IMR-90 (cell line): ENCODE results near the gene TMEM163. TPM values are rescaled to one million over a fixed set of nuclear protein-coding genes. Genes with fewer than 3 reads are reported as not detected.

ENCODE experiments used
- ATAC-seq: fragments of 200-7000 bp; cut with Tn5 transposase; 2 replicates; pipeline ENCODE4 v1.9.1; 2020; ENCODE audit warnings: low read depth, mild to moderate bottlenecking, moderate library complexity
- BruUV-seq: library from RNA; stranded (reverse); fragments of 400-500 nt; replicated peaks from 2 replicates; lab custom pipeline; 2021; lab: Mats Ljungman, UMichigan
- CTCF ChIA-PET: fragments of 300-600 bp; formaldehyde crosslinking; extraction: SDS; loops from one replicate; lab custom pipeline; 2021; ENCODE audit warnings: antibody characterized with exemption; lab: Yijun Ruan, JAX
- POLR2A ChIA-PET: fragments of 300-600 bp; sonication (Branson Sonifier 250); formaldehyde crosslinking; loops from one replicate; lab custom pipeline; 2022; ENCODE audit warnings: antibody characterized with exemption; ENCODE audit not compliant: unreplicated experiment; lab: Charles Lee
- DNase-seq: peaks from one replicate; pipeline ENCODE4 v3.0.0; 2013
- H2AFZ ChIP-seq: replicated peaks from 2 replicates; pipeline ENCODE3; 2013; ENCODE audit warnings: low read length, mild to moderate bottlenecking; ENCODE audit not compliant: poor library complexity
- H2AK5ac ChIP-seq: 2 replicates; pipeline ENCODE4 v1.6.1; 2013; ENCODE audit warnings: low read depth, low read length, inconsistent platforms
- H2AK9ac ChIP-seq: replicated peaks from 2 replicates; pipeline ENCODE3; 2013; ENCODE audit warnings: mild to moderate bottlenecking, low read depth, low read length, moderate library complexity; ENCODE audit not compliant: poor library complexity
- H2BK120ac ChIP-seq: 2 replicates; pipeline ENCODE4 v1.6.1; 2013; ENCODE audit warnings: low read depth, low read length, inconsistent platforms
- H2BK15ac ChIP-seq: 3 replicates; pipeline ENCODE4 v1.6.1; 2013; ENCODE audit warnings: low read depth, low read length, inconsistent platforms
- H2BK20ac ChIP-seq: 2 replicates; pipeline ENCODE4 v1.6.1; 2013; ENCODE audit warnings: low read depth, mild to moderate bottlenecking, inconsistent platforms, low read length, moderate library complexity
- H2BK5ac ChIP-seq: 2 replicates; pipeline ENCODE4 v1.6.1; 2013; ENCODE audit warnings: mild to moderate bottlenecking, low read depth, low read length, inconsistent platforms; ENCODE audit not compliant: poor library complexity, severe bottlenecking
- H3K14ac ChIP-seq: replicated peaks from 2 replicates; pipeline ENCODE4 v1.6.1; 2013; ENCODE audit warnings: low read depth, low read length, inconsistent platforms
- H3K18ac ChIP-seq: 2 replicates; pipeline ENCODE4 v1.6.1; 2013; ENCODE audit warnings: low read depth, low read length, control low read depth
- H3K23ac ChIP-seq: 2 replicates; pipeline ENCODE4 v1.6.1; 2013; ENCODE audit warnings: low read depth, low read length, inconsistent platforms
- H3K27ac ChIP-seq: 2 replicates; pipeline ENCODE4 v1.5.1; 2013; ENCODE audit warnings: mild to moderate bottlenecking, control low read depth, low read length; ENCODE audit not compliant: insufficient read depth
- H3K27me3 ChIP-seq: 2 replicates; pipeline ENCODE4 v1.6.1; 2013; ENCODE audit warnings: low read length; ENCODE audit not compliant: control insufficient read depth, insufficient read depth
- H3K36me3 ChIP-seq: 2 replicates; pipeline ENCODE4 v1.6.1; 2013; ENCODE audit warnings: low read length, mixed read lengths; ENCODE audit not compliant: control insufficient read depth, insufficient read depth
- H3K4ac ChIP-seq: 2 replicates; pipeline ENCODE4 v1.6.1; 2013; ENCODE audit warnings: low read depth, low read length, inconsistent platforms
- H3K4me1 ChIP-seq: 2 replicates; pipeline ENCODE4 v1.6.1; 2013; ENCODE audit warnings: low read length, mixed read lengths; ENCODE audit not compliant: control insufficient read depth, insufficient read depth
- H3K4me2 ChIP-seq: 2 replicates; pipeline ENCODE4 v1.6.1; 2013; ENCODE audit warnings: low read depth, mild to moderate bottlenecking, control low read depth, low read length, moderate library complexity
- H3K4me3 ChIP-seq: 2 replicates; pipeline ENCODE4 v1.5.1; 2013; ENCODE audit warnings: low read depth, mild to moderate bottlenecking, control low read depth, low read length, moderate library complexity; ENCODE audit not compliant: insufficient read depth
- H3K56ac ChIP-seq: 2 replicates; pipeline ENCODE4 v1.6.1; 2013; ENCODE audit warnings: low read length, inconsistent platforms; ENCODE audit not compliant: insufficient read depth; ENCODE audit errors: extremely low read depth
- H3K79me1 ChIP-seq, 2 experiments: 2 replicates each; pipeline ENCODE4 v1.6.1; 2013; ENCODE audit warnings: low read length in 2 of 2, inconsistent platforms in 1 of 2, low read depth in 1 of 2
- H3K9ac ChIP-seq: 2 replicates; pipeline ENCODE4 v1.6.1; 2013; ENCODE audit warnings: low read depth, low read length, control low read depth
- H3K9me1 ChIP-seq: 2 replicates; pipeline ENCODE4 v1.6.1; 2013; ENCODE audit warnings: low read length, inconsistent platforms; ENCODE audit not compliant: insufficient read depth
- H3K9me3 ChIP-seq: 2 replicates; pipeline ENCODE4 v1.6.1; 2013; ENCODE audit warnings: low read length; ENCODE audit not compliant: control insufficient read depth, insufficient read depth
- H4K20me1 ChIP-seq: 2 replicates; pipeline ENCODE4 v1.6.1; 2013; ENCODE audit warnings: low read length, inconsistent platforms; ENCODE audit not compliant: insufficient read depth
- H4K5ac ChIP-seq: 2 replicates; pipeline ENCODE4 v1.6.1; 2013; ENCODE audit warnings: mild to moderate bottlenecking, low read depth, low read length, control low read depth
- H4K8ac ChIP-seq, 2 experiments: 2 replicates each; pipeline ENCODE4 v1.6.1; 2013; ENCODE audit warnings: low read depth in 2 of 2, low read length in 2 of 2, control low read depth in 1 of 2, inconsistent platforms in 1 of 2
- H4K91ac ChIP-seq: 2 replicates; pipeline ENCODE4 v1.6.1; 2013; ENCODE audit warnings: low read depth, low read length, inconsistent platforms; ENCODE audit not compliant: insufficient read depth
- BHLHE40 ChIP-seq: fragments of 150-350 bp; IDR thresholded peaks from 2 replicates; pipeline ENCODE4 v1.6.1; 2016; ENCODE audit warnings: mild to moderate bottlenecking, low read depth, low read length
- CHD1 ChIP-seq: IDR thresholded peaks from 2 replicates; pipeline ENCODE4 v1.6.1; 2012; ENCODE audit warnings: low read depth, low read length, improper control_type of control experiment
- ELK1 ChIP-seq: fragments of 150-350 bp; IDR thresholded peaks from 2 replicates; pipeline ENCODE4 v1.6.1; 2016; ENCODE audit warnings: low read depth, mild to moderate bottlenecking, low read length, moderate library complexity, borderline replicate concordance
- FOS ChIP-seq: fragments of 150-350 bp; IDR thresholded peaks from 2 replicates; pipeline ENCODE4 v1.6.1; 2016; ENCODE audit warnings: low read depth, low read length
- MAFK ChIP-seq: IDR thresholded peaks from 2 replicates; pipeline ENCODE4 v1.6.1; 2012; ENCODE audit warnings: low read depth, low read length, improper control_type of control experiment
- MAZ ChIP-seq: IDR thresholded peaks from 2 replicates; pipeline ENCODE4 v1.6.1; 2012; ENCODE audit warnings: low read depth, mild to moderate bottlenecking, low read length, improper control_type of control experiment, moderate library complexity, borderline replicate concordance
- MXI1 ChIP-seq: IDR thresholded peaks from 2 replicates; pipeline ENCODE4 v1.6.1; 2012; ENCODE audit warnings: low read depth, mild to moderate bottlenecking, low read length, moderate library complexity, borderline replicate concordance
- NFE2L2 ChIP-seq: fragments of 150-350 bp; IDR thresholded peaks from 2 replicates; pipeline ENCODE4 v1.6.1; 2016; ENCODE audit warnings: low read depth, mild to moderate bottlenecking, low read length
- POLR2A ChIP-seq: IDR thresholded peaks from 2 replicates; pipeline ENCODE4 v1.6.1; 2012; ENCODE audit warnings: mild to moderate bottlenecking, low read depth, low read length
- RCOR1 ChIP-seq: IDR thresholded peaks from 2 replicates; pipeline ENCODE4 v1.6.1; 2012; ENCODE audit warnings: mild to moderate bottlenecking, low read length, improper control_type of control experiment; ENCODE audit not compliant: insufficient replicate concordance
- RFX5 ChIP-seq: IDR thresholded peaks from 2 replicates; pipeline ENCODE4 v1.8.0; 2012; ENCODE audit warnings: low read depth, mild to moderate bottlenecking, low read length, moderate library complexity
- SMC3 ChIP-seq: fragments of 150-350 bp; IDR thresholded peaks from 2 replicates; pipeline ENCODE4 v1.6.1; 2016; ENCODE audit warnings: low read depth, mild to moderate bottlenecking, antibody characterized with exemption, low read length, moderate library complexity
- WGBS, 2 experiments: methylation state at CpG; one replicate each; pipeline versions ENCODE4 v1.1.5 to v1.1.7; 2013; ENCODE audit warnings: missing lambda C conversion rate in 2 of 2; ENCODE audit not compliant: insufficient read length in 1 of 2; ENCODE audit errors: extremely low coverage in 2 of 2; 5-methylcytosine and 5-hydroxymethylcytosine counted together
- dilution Hi-C: fragments of 300-500 bp; cut with HindIII; formaldehyde crosslinking; loops from one replicate; pipeline ENCODE4 v1.14.3; 2018; ENCODE audit warnings: low sequenced_read_pairs; ENCODE audit not compliant: unreplicated experiment
- in situ Hi-C: fragments of 300-500 bp; cut with MboI; formaldehyde crosslinking; loops from 3 replicates; pipeline ENCODE4 v1.14.3; 2019; ENCODE audit warnings: low sequenced_read_pairs, inconsistent platforms, mixed read lengths
- intact Hi-C: fragments of 100-400 bp; cut with micrococcal nuclease; formaldehyde crosslinking; loops from 2 replicates; pipeline ENCODE4 v1.10.0; 2022
- polyA plus RNA-seq, 3 experiments: library from polyadenylated mRNA; depleted of rRNA; stranded (reverse); fragments of >200 nt; gene quantifications; 2 replicates each; pipeline ENCODE4 v1.2.3, GENCODE V29; 2012; ENCODE audit warnings: low replicate concordance in 1 of 3
- total RNA-seq: library from RNA; depleted of rRNA; stranded (reverse); fragments of >200 nt; gene quantifications from 2 replicates; pipeline ENCODE4 v1.2.3, GENCODE V29; 2012
- TF ChIP-seq, protein P1 (sequence below): conservative IDR thresholded peaks from 2 replicates; pipeline ENCODE4 v1.5.1; 2012; ENCODE audit warnings: mild to moderate bottlenecking, low read depth, low read length, improper control_type of control experiment
- TF ChIP-seq, protein P2 (sequence below): fragments of 150-350 bp; IDR thresholded peaks from 2 replicates; pipeline ENCODE4 v1.6.1; 2017; ENCODE audit warnings: mild to moderate bottlenecking, antibody characterized with exemption, low read length, low read depth

The TMEM163 gene
- total and polyA plus RNA-seq, 2 of the 4 experiments (the other 2 are of a cell fraction) = not detected

GRCh38 chr2:134583997-134584520, 134.7 kb downstream of the TMEM163 start:
- ChIA-PET POLR2A (no interaction called here), CTCF (interaction anchor here (0.6 kb wide), 1 partner anchor 15 kb away, joined by 10 read pairs; no protein-coding TSS in a partner anchor)
- H2AK9ac ChIP-seq = no peak overlapping the region
- H3K9me3 ChIP-seq = no peaks in the 10 kb centered on the region
- no peak overlapping the region for H2BK15ac ChIP-seq
- H2AK5ac ChIP-seq = no peak overlapping the region
- H2BK20ac ChIP-seq = no peak overlapping the region
- intact Hi-C loops (no loop called here), dilution Hi-C loops (no loop called here), in situ Hi-C loops (no loop called here)
- H2AFZ ChIP-seq = no peak overlapping the region
- H3K56ac ChIP-seq = no peak overlapping the region
- no peaks in the 10 kb centered on the region for H3K36me3 ChIP-seq
- H2BK5ac ChIP-seq = no peak overlapping the region
- no peak overlapping the region for H3K14ac ChIP-seq
- no peaks in the 10 kb centered on the region for H3K79me1 ChIP-seq
- H3K9me1 ChIP-seq = no peaks in the 10 kb centered on the region
- no peak overlapping the region for H3K9ac ChIP-seq
- no TSS peak for BruUV-seq
- no peak overlapping the region for H3K4me3 ChIP-seq
- H3K18ac ChIP-seq = no peak overlapping the region
- no peaks in the 10 kb centered on the region for H3K4me1 ChIP-seq
- TF ChIP-seq ELK1 (no peak), NFE2L2 (no peak), CHD1 (no peak), SMC3 (no peak), MAFK (no peak), FOS (no peak), BHLHE40 (no peak), RCOR1 (no peak), MXI1 (no peak), POLR2A (no peak), RFX5 (no peak), MAZ (no peak)
- TF ChIP-seq, protein P1, sequence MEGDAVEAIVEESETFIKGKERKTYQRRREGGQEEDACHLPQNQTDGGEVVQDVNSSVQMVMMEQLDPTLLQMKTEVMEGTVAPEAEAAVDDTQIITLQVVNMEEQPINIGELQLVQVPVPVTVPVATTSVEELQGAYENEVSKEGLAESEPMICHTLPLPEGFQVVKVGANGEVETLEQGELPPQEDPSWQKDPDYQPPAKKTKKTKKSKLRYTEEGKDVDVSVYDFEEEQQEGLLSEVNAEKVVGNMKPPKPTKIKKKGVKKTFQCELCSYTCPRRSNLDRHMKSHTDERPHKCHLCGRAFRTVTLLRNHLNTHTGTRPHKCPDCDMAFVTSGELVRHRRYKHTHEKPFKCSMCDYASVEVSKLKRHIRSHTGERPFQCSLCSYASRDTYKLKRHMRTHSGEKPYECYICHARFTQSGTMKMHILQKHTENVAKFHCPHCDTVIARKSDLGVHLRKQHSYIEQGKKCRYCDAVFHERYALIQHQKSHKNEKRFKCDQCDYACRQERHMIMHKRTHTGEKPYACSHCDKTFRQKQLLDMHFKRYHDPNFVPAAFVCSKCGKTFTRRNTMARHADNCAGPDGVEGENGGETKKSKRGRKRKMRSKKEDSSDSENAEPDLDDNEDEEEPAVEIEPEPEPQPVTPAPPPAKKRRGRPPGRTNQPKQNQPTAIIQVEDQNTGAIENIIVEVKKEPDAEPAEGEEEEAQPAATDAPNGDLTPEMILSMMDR = no peak
- TF ChIP-seq, protein P2, sequence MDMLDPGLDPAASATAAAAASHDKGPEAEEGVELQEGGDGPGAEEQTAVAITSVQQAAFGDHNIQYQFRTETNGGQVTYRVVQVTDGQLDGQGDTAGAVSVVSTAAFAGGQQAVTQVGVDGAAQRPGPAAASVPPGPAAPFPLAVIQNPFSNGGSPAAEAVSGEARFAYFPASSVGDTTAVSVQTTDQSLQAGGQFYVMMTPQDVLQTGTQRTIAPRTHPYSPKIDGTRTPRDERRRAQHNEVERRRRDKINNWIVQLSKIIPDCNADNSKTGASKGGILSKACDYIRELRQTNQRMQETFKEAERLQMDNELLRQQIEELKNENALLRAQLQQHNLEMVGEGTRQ = no peak
- peaks cover 1% of the 10 kb centered on the region; the same call in 1 of the 2 replicates for H3K27me3 ChIP-seq
- H4K91ac ChIP-seq = no peak overlapping the region
- no peak overlapping the region for H3K4me2 ChIP-seq
- DNase-seq (no peak), ATAC-seq (no peak)
- H4K20me1 ChIP-seq = no peaks in the 10 kb centered on the region
- H4K8ac ChIP-seq = no peak overlapping the region
- H3K27ac ChIP-seq = no peak overlapping the region
- WGBS, 2 experiments = 93% methylated on average over 2 of the region's 2 CpGs; no CpG with 5 or more reads in 1 of the 2 experiments
- no peak overlapping the region for H2BK120ac ChIP-seq
- no peak overlapping the region for H3K4ac ChIP-seq
- no peak overlapping the region for H3K23ac ChIP-seq
- H4K5ac ChIP-seq = no peak overlapping the region
